SK-N-SH treated with all-trans-retinoic acid at 6 μM for 48 hours (cell line): ENCODE data around the gene SECISBP2.

Experiments
- ATAC-seq: fragments of 200-7000 bp; cut with Tn5 transposase; 3 replicates; pipeline ENCODE4 v1.9.1; 2020; ENCODE audit warnings: mild to moderate bottlenecking, moderate library complexity
- ARNTL ChIP-seq: fragments of 450-650 bp; formaldehyde crosslinking; IDR thresholded peaks from 2 replicates; pipeline ENCODE4 v1.5.0; 2020; ENCODE audit warnings: low read depth, mild to moderate bottlenecking, moderate library complexity, borderline replicate concordance
- BACH2 ChIP-seq: fragments of 250-450 bp; sonication (Bioruptor Pico); IDR thresholded peaks from 2 replicates; pipeline ENCODE4 v1.9.0; 2021; ENCODE audit warnings: mild to moderate bottlenecking, borderline replicate concordance
- CREB5 ChIP-seq: fragments of 250-450 bp; sonication (Bioruptor Pico); IDR thresholded peaks from 2 replicates; pipeline ENCODE4 v1.5.1; 2020; ENCODE audit warnings: low read depth, mild to moderate bottlenecking, moderate library complexity
- CSDC2 ChIP-seq: fragments of 250-450 bp; sonication (Bioruptor Pico); IDR thresholded peaks from 2 replicates; pipeline ENCODE4 v1.5.0; 2020; ENCODE audit warnings: mild to moderate bottlenecking, moderate library complexity
- GLIS3 ChIP-seq: fragments of 250-450 bp; sonication (Bioruptor Pico); IDR thresholded peaks from 2 replicates; pipeline ENCODE4 v1.5.0; 2020; ENCODE audit warnings: mild to moderate bottlenecking, moderate library complexity
- ISL1 ChIP-seq: fragments of 250-450 bp; sonication (Bioruptor Pico); IDR thresholded peaks from 2 replicates; pipeline ENCODE4 v2.1.2; 2022; ENCODE audit warnings: mild to moderate bottlenecking, moderate library complexity
- OSR1 ChIP-seq: fragments of 250-450 bp; sonication (Bioruptor Pico); IDR thresholded peaks from 2 replicates; pipeline ENCODE4 v1.8.0; 2022; ENCODE audit warnings: moderate library complexity, mild to moderate bottlenecking, inconsistent platforms
- POU6F1 ChIP-seq: fragments of 250-450 bp; sonication (Bioruptor Pico); IDR thresholded peaks from 2 replicates; pipeline ENCODE4 v1.8.0; 2021; ENCODE audit warnings: low read depth, mild to moderate bottlenecking, moderate library complexity, borderline replicate concordance
- PPARA ChIP-seq: fragments of 250-450 bp; sonication (Bioruptor Pico); IDR thresholded peaks from 2 replicates; pipeline ENCODE4 v1.5.0; 2020; ENCODE audit warnings: mild to moderate bottlenecking, borderline replicate concordance
- RARB ChIP-seq: fragments of 250-450 bp; sonication (Bioruptor Pico); IDR thresholded peaks from 2 replicates; pipeline ENCODE4 v1.8.0; 2021; ENCODE audit warnings: mild to moderate bottlenecking, moderate library complexity
- SNAI2 ChIP-seq: fragments of 250-450 bp; sonication (Bioruptor Pico); IDR thresholded peaks from 2 replicates; pipeline ENCODE4 v1.5.0; 2020; ENCODE audit warnings: mild to moderate bottlenecking, moderate library complexity
- TCF4 ChIP-seq: fragments of 250-450 bp; sonication (Bioruptor Pico); IDR thresholded peaks from 2 replicates; pipeline ENCODE4 v1.8.0; 2021; ENCODE audit warnings: mild to moderate bottlenecking, moderate library complexity, borderline replicate concordance
- TOX ChIP-seq: fragments of 250-450 bp; sonication (Bioruptor Pico); IDR thresholded peaks from 2 replicates; pipeline ENCODE4 v1.8.0; 2021; ENCODE audit warnings: mild to moderate bottlenecking, moderate library complexity, borderline replicate concordance
- TSHZ2 ChIP-seq: fragments of 250-450 bp; sonication (Bioruptor Pico); IDR thresholded peaks from 2 replicates; pipeline ENCODE4 v1.5.0; 2020; ENCODE audit warnings: mild to moderate bottlenecking, moderate library complexity
- ZC3H10 ChIP-seq: fragments of 250-450 bp; sonication (Bioruptor Pico); IDR thresholded peaks from 2 replicates; pipeline ENCODE4 v1.5.1; 2021; ENCODE audit warnings: mild to moderate bottlenecking, moderate library complexity
- ZFP3 ChIP-seq: fragments of 250-450 bp; sonication (Bioruptor Pico); IDR thresholded peaks from 2 replicates; pipeline ENCODE4 v1.5.0; 2020; ENCODE audit warnings: mild to moderate bottlenecking, moderate library complexity
- ZFP30 ChIP-seq: fragments of 450-650 bp; formaldehyde crosslinking; IDR thresholded peaks from 2 replicates; pipeline ENCODE4 v1.5.0; 2022; ENCODE audit warnings: mild to moderate bottlenecking, moderate library complexity
- ZNF565 ChIP-seq: fragments of 450-650 bp; formaldehyde crosslinking; conservative IDR thresholded peaks from 2 replicates; pipeline ENCODE4 v1.5.0; 2020; ENCODE audit warnings: low read depth, mild to moderate bottlenecking, moderate library complexity
- ZNF70 ChIP-seq: fragments of 450-650 bp; formaldehyde crosslinking; IDR thresholded peaks from 2 replicates; pipeline ENCODE4 v1.5.0; 2020; ENCODE audit warnings: mild to moderate bottlenecking, moderate library complexity
- ZNF8 ChIP-seq: fragments of 450-650 bp; formaldehyde crosslinking; IDR thresholded peaks from 2 replicates; pipeline ENCODE4 v1.5.0; 2020; ENCODE audit warnings: mild to moderate bottlenecking, moderate library complexity
- TF ChIP-seq, protein P1 (sequence below): fragments of 250-450 bp; sonication (Bioruptor Pico); IDR thresholded peaks from 2 replicates; pipeline ENCODE4 v1.5.1; 2021; ENCODE audit warnings: mild to moderate bottlenecking, moderate library complexity

The SECISBP2 gene

GRCh38 chr9:89383030-89383720 is 64.9 kb downstream of the SECISBP2 start:
- ATAC-seq: no peak
- no peak for TF ChIP-seq TCF4 (CRISPR knock-in tag)
- no peak for TF ChIP-seq RARB
- TF ChIP-seq ZFP30 (CRISPR knock-in tag): no peak
- TF ChIP-seq ZNF70 (CRISPR knock-in tag): no peak
- TF ChIP-seq SNAI2 (CRISPR knock-in tag): no peak
- no peak for TF ChIP-seq CREB5 (CRISPR knock-in tag)
- no peak for TF ChIP-seq OSR1
- no peak for TF ChIP-seq TSHZ2 (CRISPR knock-in tag)
- no peak for TF ChIP-seq ARNTL (CRISPR knock-in tag)
- TF ChIP-seq ZFP3: no peak
- TF ChIP-seq CSDC2 (CRISPR knock-in tag): no peak
- no peak for TF ChIP-seq ZNF8
- no peak for TF ChIP-seq ZC3H10 (CRISPR knock-in tag)
- no peak for TF ChIP-seq GLIS3
- no peak for TF ChIP-seq PPARA (CRISPR knock-in tag)

DNA sequence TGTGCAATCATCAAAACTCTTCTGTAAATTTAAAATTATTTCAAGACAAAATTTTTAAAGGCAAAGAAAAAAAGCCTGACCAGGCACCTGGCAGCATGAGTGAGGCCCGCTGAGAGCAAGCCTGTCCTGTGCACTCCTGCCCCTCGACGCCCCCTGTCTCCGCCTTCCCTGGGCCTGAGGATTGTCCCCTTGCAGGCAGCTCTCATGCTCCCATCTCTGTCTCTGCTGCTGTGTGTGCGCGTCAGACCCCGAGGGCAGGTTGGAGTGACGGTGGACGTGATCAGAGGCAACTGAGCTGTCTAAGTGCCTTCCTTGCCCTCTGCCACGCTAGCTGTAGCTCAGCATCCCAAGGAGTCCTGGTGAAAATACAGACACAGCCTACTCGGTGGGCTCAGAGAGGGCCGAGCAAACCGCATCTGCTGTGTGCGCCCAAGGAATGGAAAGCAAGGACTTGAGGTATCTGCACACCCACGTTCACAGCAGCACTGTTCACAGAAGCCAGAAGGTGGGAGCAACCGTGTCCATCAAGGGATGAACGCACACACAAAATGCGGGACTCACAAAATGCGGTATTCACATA is 65.5 kb downstream of the SECISBP2 start:
- TF ChIP-seq ZC3H10 (CRISPR knock-in tag) (no peak), ZFP3 (no peak), ARNTL (CRISPR knock-in tag) (no peak), ISL1 (CRISPR knock-in tag) (no peak), TCF4 (CRISPR knock-in tag) (no peak)
- TF ChIP-seq, protein P1, sequence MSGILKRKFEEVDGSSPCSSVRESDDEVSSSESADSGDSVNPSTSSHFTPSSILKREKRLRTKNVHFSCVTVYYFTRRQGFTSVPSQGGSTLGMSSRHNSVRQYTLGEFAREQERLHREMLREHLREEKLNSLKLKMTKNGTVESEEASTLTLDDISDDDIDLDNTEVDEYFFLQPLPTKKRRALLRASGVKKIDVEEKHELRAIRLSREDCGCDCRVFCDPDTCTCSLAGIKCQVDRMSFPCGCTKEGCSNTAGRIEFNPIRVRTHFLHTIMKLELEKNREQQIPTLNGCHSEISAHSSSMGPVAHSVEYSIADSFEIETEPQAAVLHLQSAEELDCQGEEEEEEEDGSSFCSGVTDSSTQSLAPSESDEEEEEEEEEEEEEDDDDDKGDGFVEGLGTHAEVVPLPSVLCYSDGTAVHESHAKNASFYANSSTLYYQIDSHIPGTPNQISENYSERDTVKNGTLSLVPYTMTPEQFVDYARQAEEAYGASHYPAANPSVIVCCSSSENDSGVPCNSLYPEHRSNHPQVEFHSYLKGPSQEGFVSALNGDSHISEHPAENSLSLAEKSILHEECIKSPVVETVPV: no peak
- TF ChIP-seq, all 23 proteins: peak for 0
- no peak for ATAC-seq

- ATAC-seq: no peak
- TF ChIP-seq ZNF8 (no peak), BACH2 (CRISPR knock-in tag) (no peak), CREB5 (CRISPR knock-in tag) (no peak), RARB (no peak), POU6F1 (no peak), OSR1 (no peak), ZNF70 (CRISPR knock-in tag) (no peak), ISL1 (CRISPR knock-in tag) (no peak), PPARA (CRISPR knock-in tag) (no peak)
These were observed 66.5 kb downstream of the SECISBP2 start for GRCh38 chr9:89384783-89385182.

- TF ChIP-seq ZNF565 (CRISPR knock-in tag) (no peak), OSR1 (no peak), TOX (no peak), GLIS3 (no peak)
- ATAC-seq: no peak
These were observed 67.9 kb downstream of the SECISBP2 start for GRCh38 chr9:89386206-89386605.
